GM21390 (cell line): ENCODE data around the gene CCR5.
A peak's percentile ranks its signal among the peaks of the same experiment; 100 is the strongest.

Source experiments
- ATAC-seq: cut with Tn5 transposase; IDR thresholded peaks from one replicate; pipeline ENCODE4 v1.9.1; 2021; ENCODE audit not compliant: unreplicated experiment

CCR5 gene

DNA sequence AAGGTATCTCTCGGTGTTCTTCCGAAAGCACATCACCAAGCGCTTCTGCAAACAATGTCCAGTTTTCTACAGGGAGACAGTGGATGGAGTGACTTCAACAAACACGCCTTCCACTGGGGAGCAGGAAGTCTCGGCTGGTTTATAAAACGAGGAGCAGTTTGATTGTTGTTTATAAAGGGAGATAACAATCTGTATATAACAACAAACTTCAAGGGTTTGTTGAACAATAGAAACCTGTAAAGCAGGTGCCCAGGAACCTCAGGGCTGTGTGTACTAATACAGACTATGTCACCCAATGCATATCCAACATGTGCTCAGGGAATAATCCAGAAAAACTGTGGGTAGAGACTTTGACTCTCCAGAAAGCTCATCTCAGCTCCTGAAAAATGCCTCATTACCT, 12.3 kb upstream of the CCR5 start:
- no peak for ATAC-seq

DNA sequence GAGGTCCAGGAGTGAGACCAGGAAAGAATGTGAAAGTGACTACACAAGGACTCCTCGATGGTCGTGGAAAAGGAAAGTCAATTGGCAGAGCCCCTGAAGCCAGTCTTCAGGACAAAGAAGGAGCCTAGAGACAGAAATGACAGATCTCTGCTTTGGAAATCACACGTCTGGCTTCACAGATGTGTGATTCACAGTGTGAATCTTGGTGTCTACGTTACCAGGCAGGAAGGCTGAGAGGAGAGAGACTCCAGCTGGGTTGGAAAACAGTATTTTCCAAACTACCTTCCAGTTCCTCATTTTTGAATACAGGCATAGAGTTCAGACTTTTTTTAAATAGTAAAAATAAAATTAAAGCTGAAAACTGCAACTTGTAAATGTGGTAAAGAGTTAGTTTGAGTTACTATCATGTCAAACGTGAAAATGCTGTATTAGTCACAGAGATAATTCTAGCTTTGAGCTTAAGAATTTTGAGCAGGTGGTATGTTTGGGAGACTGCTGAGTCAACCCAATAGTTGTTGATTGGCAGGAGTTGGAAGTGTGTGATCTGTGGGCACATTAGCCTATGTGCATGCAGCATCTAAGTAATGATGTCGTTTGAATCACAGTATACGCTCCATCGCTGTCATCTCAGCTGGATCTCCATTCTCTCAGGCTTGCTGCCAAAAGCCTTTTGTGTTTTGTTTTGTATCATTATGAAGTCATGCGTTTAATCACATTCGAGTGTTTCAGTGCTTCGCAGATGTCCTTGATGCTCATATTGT, 10.8 kb upstream of the CCR5 start:
- ATAC-seq = peak; percentile 74

DNA sequence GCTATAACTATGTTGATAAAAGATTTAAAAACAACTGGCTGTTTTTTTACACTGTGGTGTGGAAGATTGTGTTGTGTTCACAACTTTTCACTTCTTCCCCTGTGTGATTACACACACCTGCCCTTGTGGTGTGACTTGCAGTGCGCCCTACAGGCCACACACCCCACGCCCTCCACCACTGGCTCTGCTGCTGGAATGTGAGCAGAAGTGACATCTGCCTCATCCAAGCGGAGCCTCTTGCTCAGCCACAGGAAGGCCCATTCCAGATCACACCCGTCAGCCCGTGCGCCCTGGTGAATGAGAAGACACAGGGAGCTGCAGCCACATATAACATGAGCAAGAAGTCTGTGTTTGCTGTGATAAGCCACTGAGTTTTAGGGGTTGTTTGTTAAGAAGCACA, 9.8 kb upstream of the CCR5 start:
- ATAC-seq = no peak

DNA sequence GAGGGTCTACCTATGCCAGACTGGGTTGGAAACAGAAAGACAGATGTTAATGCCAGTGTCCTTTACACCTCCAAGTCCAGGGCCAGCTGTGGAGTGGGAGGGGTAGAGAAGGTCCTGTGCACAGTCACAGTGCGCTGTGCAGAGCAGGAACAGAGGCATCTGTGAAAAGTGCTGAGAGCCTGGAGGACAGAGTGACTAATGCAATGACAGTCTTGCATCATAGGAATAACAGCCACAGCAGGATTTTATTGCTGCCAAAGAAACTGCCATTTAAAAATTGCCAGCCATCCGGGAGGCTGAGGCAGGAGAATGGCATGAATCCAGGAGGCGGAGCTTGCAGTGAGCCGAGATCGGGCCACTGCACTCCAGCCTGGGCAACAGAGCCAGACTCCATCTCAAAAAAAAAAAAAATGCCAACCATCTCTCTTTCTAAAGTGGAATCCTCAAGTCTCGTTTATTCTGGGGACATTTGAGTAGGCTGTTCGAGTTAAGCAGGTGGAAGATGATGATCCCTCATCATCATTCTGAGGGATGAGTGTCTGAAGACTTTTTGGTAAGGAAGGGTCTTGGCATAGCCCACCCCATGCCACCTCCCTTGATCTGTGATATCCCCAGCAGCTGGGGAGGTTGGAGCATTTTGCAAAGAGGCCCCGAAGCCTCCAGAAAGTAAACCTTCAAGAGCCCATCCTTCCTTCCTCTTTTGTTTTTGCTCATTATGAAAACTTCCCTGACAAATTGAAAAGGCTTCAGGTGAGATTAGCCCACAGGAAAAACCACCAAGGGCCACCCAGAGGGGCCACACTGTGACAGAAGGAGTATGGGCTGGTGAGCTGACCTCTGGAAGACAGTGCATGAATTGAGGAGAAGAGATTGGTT, 9.1 kb upstream of the CCR5 start:
- no peak for ATAC-seq

DNA sequence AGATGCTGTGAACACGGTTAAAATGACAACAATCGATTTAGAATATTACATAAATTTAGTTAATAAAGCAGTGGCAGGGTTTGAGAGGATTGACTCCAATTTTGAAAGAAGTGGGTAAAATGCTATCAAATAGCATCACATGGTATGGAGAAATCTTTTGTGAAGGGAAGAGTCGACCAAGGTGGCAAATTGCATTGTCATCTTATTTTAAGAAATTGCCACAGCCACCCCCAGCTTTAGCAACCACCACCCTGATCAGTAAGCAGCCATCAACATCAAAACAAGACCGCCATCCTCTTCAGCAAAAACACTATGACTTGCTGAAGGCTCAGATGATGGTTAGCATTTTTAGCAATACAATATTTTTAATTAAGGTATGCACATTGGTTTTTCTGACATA, 5.7 kb upstream of the CCR5 start:
- no peak for ATAC-seq

DNA sequence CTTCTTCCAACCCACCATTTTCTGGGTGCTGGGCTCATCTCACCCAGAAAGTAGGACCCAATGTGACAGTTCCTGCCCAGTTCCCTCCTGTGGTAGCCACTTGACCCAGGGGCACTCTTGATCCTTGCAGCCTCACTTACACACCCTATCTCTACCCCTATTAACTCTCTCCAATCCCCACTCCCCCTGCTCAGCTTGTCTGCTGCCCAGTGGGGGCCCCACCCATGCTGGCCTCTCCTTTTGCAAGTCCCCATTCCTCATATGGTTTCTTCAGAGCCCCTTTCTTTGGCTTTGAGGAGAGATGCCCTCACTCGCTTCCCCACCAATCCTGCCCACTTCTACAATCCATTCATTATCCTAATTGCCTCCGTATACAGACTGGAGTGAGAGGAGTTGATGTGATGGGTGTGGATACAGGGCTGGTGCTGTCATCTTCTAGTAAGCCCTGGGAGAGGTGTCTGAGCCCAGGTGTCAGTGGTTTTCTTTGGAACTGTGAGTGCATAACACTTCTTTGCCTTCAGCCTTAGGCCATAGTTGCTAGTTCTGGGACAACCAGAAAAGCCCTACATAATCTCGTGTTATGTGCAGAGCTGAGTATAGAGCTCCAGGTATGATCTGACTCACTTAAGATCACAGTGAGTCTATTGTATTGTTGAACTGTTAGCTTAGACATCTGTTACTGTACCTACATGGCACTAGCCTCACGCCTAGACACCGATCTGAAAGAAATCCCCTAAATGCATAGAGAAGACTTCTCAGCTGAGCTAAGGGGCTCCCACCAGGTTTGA, 4.8 kb upstream of the CCR5 start:
- no peak for ATAC-seq

DNA sequence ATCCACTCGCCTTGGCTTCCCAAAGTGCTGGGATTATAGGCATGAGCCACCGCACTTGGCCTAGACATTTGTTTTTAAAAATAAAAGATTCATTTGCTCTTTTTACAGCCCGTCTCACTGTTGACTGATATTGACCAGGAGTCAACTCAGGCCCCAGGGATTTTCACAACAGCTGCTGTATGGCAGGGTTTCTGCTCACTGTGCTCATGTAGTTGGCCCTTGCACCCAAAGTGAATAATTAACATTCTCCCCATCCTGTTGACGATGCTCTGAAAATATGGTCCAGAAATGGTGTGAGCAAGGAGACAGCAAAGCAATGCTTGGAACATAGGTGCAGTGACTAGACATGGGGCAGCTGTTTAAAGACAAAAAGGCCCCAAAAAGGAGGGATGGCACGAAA, 2.9 kb upstream of the CCR5 start:
- no peak for ATAC-seq

DNA sequence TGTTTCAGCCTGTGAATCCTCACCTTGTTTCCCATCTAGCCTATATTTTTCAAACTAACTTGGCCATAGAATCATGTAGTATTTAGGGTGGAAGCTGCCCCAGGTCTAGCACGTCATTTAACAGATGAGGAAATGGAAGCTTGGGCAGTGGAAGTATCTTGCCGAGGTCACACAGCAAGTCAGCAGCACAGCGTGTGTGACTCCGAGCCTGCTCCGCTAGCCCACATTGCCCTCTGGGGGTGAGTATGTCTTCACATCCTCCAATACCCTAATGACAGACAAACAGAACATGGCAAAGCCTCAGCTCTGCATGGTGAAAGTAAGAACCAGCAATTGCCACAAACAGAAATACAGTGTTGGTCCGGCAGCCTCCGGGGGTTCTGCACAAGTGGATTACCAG, 2.2 kb upstream of the CCR5 start:
- no peak for ATAC-seq

DNA sequence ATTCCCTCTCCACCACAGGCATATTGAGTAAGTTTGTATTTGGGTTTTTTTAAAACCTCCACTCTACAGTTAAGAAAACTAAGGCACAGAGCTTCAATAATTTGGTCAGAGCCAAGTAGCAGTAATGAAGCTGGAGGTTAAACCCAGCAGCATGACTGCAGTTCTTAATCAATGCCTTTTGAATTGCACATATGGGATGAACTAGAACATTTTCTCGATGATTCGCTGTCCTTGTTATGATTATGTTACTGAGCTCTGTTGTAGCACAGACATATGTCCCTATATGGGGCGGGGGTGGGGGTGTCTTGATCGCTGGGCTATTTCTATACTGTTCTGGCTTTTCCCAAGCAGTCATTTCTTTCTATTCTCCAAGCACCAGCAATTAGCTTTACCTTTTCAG, 1.6 kb upstream of the CCR5 start:
- no peak for ATAC-seq

DNA sequence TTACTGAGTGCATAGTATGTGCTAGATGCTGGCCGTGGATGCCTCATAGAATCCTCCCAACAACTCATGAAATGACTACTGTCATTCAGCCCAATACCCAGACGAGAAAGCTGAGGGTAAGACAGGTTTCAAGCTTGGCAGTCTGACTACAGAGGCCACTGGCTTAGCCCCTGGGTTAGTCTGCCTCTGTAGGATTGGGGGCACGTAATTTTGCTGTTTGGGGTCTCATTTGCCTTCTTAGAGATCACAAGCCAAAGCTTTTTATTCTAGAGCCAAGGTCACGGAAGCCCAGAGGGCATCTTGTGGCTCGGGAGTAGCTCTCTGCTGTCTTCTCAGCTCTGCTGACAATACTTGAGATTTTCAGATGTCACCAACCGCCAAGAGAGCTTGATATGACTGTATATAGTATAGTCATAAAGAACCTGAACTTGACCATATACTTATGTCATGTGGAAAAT, 1.0 kb upstream of the CCR5 start:
- ATAC-seq = peak; percentile 51

DNA sequence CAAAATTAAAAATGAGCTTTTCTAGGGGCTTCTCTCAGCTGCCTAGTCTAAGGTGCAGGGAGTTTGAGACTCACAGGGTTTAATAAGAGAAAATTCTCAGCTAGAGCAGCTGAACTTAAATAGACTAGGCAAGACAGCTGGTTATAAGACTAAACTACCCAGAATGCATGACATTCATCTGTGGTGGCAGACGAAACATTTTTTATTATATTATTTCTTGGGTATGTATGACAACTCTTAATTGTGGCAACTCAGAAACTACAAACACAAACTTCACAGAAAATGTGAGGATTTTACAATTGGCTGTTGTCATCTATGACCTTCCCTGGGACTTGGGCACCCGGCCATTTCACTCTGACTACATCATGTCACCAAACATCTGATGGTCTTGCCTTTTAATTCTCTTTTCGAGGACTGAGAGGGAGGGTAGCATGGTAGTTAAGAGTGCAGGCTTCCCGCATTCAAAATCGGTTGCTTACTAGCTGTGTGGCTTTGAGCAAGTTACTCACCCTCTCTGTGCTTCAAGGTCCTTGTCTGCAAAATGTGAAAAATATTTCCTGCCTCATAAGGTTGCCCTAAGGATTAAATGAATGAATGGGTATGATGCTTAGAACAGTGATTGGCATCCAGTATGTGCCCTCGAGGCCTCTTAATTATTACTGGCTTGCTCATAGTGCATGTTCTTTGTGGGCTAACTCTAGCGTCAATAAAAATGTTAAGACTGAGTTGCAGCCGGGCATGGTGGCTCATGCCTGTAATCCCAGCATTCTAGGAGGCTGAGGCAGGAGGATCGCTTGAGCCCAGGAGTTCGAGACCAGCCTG, 984 bp downstream of the CCR5 start:
- ATAC-seq = no peak

DNA sequence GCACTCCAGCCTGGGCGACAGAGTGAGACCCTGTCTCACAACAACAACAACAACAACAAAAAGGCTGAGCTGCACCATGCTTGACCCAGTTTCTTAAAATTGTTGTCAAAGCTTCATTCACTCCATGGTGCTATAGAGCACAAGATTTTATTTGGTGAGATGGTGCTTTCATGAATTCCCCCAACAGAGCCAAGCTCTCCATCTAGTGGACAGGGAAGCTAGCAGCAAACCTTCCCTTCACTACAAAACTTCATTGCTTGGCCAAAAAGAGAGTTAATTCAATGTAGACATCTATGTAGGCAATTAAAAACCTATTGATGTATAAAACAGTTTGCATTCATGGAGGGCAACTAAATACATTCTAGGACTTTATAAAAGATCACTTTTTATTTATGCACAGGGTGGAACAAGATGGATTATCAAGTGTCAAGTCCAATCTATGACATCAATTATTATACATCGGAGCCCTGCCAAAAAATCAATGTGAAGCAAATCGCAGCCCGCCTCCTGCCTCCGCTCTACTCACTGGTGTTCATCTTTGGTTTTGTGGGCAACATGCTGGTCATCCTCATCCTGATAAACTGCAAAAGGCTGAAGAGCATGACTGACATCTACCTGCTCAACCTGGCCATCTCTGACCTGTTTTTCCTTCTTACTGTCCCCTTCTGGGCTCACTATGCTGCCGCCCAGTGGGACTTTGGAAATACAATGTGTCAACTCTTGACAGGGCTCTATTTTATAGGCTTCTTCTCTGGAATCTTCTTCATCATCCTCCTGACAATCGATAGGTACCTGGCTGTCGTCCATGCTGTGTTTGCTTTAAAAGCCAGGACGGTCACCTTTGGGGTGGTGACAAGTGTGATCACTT, 2.0 kb downstream of the CCR5 start:
- ATAC-seq = no peak

DNA sequence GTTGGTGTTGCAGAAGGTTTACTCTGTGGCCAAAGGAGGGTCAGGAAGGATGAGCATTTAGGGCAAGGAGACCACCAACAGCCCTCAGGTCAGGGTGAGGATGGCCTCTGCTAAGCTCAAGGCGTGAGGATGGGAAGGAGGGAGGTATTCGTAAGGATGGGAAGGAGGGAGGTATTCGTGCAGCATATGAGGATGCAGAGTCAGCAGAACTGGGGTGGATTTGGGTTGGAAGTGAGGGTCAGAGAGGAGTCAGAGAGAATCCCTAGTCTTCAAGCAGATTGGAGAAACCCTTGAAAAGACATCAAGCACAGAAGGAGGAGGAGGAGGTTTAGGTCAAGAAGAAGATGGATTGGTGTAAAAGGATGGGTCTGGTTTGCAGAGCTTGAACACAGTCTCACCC, 4.0 kb downstream of the CCR5 start:
- no peak for ATAC-seq

DNA sequence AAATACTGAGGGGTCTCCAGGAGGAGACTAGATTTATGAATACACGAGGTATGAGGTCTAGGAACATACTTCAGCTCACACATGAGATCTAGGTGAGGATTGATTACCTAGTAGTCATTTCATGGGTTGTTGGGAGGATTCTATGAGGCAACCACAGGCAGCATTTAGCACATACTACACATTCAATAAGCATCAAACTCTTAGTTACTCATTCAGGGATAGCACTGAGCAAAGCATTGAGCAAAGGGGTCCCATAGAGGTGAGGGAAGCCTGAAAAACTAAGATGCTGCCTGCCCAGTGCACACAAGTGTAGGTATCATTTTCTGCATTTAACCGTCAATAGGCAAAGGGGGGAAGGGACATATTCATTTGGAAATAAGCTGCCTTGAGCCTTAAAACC, 4.5 kb downstream of the CCR5 start:
- no peak for ATAC-seq

DNA sequence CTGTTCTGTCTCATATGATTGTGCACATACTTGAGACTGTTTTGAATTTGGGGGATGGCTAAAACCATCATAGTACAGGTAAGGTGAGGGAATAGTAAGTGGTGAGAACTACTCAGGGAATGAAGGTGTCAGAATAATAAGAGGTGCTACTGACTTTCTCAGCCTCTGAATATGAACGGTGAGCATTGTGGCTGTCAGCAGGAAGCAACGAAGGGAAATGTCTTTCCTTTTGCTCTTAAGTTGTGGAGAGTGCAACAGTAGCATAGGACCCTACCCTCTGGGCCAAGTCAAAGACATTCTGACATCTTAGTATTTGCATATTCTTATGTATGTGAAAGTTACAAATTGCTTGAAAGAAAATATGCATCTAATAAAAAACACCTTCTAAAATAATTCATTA, 5.1 kb downstream of the CCR5 start:
- no peak for ATAC-seq

DNA sequence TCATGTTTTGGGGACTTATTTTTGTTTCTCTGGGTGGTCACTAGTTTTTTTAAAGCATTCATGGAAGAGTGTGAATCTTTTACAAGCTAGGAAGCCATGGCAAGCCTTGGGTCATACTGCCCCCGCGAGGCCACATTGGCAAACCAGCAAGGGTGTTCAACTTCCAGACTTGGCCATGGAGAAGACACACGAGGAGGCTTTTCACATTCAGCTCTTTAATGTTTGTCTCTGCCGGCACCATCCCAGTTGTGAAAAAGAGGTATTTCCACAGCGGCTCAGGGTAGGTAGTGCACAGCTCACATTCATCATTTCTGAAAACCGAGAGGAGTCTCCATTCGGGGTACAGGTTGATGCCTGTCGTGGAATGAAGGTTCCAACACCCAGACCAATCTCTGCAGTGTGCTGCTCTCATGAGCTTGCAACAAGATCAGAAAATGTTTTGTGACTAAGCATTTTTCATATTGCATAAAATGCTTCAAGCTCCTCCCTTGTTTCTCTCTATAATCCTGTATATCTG, 7.7 kb downstream of the CCR5 start:
- no peak for ATAC-seq

DNA sequence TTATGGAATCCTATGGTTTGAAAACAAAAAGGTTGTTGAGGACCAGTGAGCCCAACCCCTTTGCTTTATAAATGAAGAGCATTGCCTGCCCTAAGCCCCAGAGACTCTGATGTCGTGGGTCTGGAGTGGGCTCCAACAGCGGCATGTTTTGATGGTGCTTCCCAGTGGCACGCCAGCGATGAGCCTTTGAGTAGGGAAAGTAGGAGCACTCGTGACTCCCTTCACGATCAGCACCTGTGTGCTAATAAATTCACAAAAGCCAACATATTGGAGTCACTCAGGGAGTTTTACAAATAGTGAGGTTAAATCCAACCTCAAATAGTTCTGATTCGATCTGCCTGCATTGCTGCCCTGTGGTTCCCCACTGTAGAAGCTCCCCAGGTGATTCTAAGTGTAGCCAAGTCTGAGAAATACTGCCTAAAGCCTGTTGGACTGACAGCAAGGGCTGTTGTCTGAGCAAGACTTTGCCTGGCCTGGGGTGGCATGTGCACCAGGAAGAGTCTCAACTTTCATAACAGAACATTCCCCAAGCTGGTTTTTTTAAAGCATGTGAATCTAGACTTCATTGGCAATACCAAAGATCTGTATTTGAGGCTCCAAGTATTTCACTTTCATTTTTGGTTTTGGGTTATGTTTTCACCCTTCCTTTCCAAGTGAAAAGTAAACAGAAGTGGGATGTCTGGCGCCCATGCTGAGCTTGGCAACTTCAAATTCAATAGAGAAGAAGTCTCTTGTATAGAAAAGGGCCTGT, 9.9 kb downstream of the CCR5 start:
- no peak for ATAC-seq

DNA sequence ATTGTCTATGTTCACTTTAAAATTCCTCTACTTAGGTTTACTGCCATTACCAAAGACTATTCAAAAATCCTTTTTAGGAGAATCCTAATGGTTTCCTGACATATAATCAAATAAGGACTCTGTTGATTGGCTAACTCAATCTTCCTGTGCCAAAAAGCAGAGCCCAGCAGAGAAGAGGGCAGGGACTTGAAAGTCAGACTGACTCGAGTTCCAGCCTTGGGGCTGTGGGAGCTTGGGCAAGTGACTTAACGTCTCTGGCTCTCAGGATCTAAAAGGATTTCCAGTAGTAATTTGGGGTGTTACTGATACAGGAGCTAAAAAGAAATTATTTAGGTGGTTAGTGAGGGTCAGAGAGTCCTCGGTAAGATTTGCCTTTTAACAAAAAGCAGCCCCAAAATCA, 10.9 kb downstream of the CCR5 start:
- ATAC-seq = no peak
